ENCODE data around the gene PCDHGA8.
"Not testable (repeated sequence)": the region's sequence is repeated elsewhere in the genome, so short reads cannot be mapped to it uniquely, and the experiment has no call there.

PCDHGA8 gene

DNA sequence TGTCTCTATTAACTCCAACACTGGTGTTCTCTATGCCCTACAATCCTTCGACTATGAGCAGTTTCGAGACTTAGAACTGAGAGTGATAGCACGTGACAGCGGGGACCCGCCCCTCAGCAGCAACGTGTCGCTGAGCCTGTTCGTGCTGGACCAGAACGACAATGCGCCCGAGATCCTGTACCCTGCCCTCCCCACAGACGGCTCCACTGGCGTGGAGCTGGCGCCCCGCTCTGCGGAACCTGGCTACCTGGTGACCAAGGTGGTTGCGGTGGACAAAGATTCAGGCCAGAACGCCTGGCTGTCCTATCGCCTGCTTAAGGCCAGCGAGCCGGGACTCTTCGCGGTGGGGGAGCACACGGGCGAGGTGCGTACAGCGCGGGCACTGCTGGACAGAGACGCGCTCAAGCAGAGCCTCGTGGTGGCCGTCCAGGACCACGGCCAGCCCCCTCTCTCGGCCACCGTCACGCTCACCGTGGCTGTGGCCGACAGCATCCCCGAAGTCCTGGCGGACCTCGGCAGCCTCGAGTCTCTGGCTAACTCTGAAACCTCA lies 30.4 kb downstream of the PCDHGA8 start:
- no peak overlapping the region for H3K27ac ChIP-seq (ENCODE audit: low read depth, low read length)
- H3K36me3 ChIP-seq (ENCODE audit: control insufficient read depth, insufficient read depth, low read length) = 0 out of 2 replicates have a peak, but pooled peaks cover 4% of the 10 kb centered on the region
- H3K27me3 ChIP-seq (ENCODE audit: control insufficient read depth, insufficient read depth, low read length) = peaks cover 20% of the 10 kb centered on the region
- H3K9ac ChIP-seq (ENCODE audit: low read depth, low read length) = no peak overlapping the region
- H3K4me3 ChIP-seq (ENCODE audit: low read depth, low read length) = no peak overlapping the region
- peaks cover 62% of the 10 kb centered on the region for H3K9me3 ChIP-seq (ENCODE audit: control insufficient read depth, insufficient read depth, low read length)
- no peaks in the 10 kb centered on the region for H3K4me1 ChIP-seq (ENCODE audit: control insufficient read depth, insufficient read depth, low read length)

DNA sequence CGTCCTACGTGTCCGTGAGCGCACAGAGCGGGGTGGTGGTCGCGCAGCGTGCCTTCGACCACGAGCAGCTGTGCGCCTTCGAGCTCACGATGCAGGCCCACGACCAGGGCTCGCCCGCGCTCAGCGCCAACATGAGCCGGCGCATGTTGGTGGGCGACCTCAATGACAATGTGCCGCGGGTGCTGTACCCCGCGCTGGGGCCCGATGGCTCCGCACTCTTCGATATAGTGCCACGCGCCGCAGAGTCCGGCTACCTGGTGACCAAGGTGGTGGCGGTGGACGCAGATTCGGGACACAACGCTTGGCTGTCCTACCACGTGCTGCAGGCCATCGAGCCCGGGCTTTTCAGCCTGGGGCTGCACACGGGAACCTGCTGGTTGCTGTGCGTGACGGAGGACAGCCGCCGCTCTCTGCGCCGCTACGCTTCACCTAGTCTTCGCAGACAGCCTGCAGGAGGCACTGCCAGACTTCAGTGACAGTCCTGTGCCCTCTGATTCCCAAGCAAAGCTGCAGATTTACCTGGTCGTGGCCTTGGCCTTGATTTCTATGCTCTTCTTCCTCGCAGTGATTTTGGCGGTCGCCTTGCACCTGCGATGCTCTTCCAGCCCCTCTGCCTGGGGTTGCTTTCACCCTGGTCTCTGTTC lies 35.5 kb downstream of the PCDHGA8 start:
- Histone ChIP-seq H3K27ac (ENCODE audit: low read depth, low read length) (no peak overlapping the region), H3K27me3 (ENCODE audit: control insufficient read depth, insufficient read depth, low read length) (no peaks in the 10 kb centered on the region), H3K9ac (ENCODE audit: low read depth, low read length) (no peak overlapping the region), H3K9me3 (ENCODE audit: control insufficient read depth, insufficient read depth, low read length) (peaks cover 61% of the 10 kb centered on the region), H3K4me1 (ENCODE audit: control insufficient read depth, insufficient read depth, low read length) (no peaks in the 10 kb centered on the region), H3K4me3 (ENCODE audit: low read depth, low read length) (no peak overlapping the region), H3K36me3 (ENCODE audit: control insufficient read depth, insufficient read depth, low read length) (0 out of 2 replicates have a peak, but pooled peaks cover 4% of the 10 kb centered on the region)

DNA sequence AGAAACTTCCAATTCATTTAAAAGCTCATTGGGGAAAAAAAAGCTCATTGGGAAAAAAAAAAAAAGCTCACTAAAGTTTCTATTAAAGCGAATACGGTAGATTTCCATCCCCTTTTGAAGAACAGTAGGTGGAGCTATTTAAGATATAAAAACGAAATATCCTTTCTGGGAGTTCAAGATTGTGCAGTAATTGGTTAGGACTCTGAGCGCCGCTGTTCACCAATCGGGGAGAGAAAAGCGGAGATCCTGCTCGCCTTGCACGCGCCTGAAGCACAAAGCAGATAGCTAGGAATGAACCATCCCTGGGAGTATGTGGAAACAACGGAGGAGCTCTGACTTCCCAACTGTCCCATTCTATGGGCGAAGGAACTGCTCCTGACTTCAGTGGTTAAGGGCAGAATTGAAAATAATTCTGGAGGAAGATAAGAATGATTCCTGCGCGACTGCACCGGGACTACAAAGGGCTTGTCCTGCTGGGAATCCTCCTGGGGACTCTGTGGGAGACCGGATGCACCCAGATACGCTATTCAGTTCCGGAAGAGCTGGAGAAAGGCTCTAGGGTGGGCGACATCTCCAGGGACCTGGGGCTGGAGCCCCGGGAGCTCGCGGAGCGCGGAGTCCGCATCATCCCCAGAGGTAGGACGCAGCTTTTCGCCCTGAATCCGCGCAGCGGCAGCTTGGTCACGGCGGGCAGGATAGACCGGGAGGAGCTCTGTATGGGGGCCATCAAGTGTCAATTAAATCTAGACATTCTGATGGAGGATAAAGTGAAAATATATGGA lies 38.1 kb downstream of the PCDHGA8 start, which contains the start of gene PCDHGA12:
PCDHGA12 (plus strand) TSS at position 176 of the 782 bp plus-strand sequence; CDS start at position 429, 253 bp downstream.
- H3K9me3 ChIP-seq (ENCODE audit: control insufficient read depth, insufficient read depth, low read length) = peaks cover 51% of the 10 kb centered on the region
- 0 out of 2 replicates have a peak, but pooled peaks cover 4% of the 10 kb centered on the region for H3K36me3 ChIP-seq (ENCODE audit: control insufficient read depth, insufficient read depth, low read length)
- H3K27me3 ChIP-seq (ENCODE audit: control insufficient read depth, insufficient read depth, low read length) = no peaks in the 10 kb centered on the region
- no peak within 1 kb of the TSS for H3K9ac ChIP-seq (ENCODE audit: low read depth, low read length)
- no peaks in the 10 kb centered on the region for H3K4me1 ChIP-seq (ENCODE audit: control insufficient read depth, insufficient read depth, low read length)
- no peak within 1 kb of the TSS for H3K4me3 ChIP-seq (ENCODE audit: low read depth, low read length)
- H3K27ac ChIP-seq (ENCODE audit: low read depth, low read length) = no peak within 1 kb of the TSS

DNA sequence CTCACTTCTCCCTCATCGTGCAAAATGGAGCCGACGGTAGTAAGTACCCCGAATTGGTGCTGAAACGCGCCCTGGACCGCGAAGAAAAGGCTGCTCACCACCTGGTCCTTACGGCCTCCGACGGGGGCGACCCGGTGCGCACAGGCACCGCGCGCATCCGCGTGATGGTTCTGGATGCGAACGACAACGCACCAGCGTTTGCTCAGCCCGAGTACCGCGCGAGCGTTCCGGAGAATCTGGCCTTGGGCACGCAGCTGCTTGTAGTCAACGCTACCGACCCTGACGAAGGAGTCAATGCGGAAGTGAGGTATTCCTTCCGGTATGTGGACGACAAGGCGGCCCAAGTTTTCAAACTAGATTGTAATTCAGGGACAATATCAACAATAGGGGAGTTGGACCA lies 38.9 kb downstream of the PCDHGA8 start:
- no peak overlapping the region for H3K4me3 ChIP-seq (ENCODE audit: low read depth, low read length)
- H3K27ac ChIP-seq (ENCODE audit: low read depth, low read length) = no peak overlapping the region
- H3K9me3 ChIP-seq (ENCODE audit: control insufficient read depth, insufficient read depth, low read length) = peaks cover 51% of the 10 kb centered on the region
- 0 out of 2 replicates have a peak, but pooled peaks cover 3% of the 10 kb centered on the region for H3K36me3 ChIP-seq (ENCODE audit: control insufficient read depth, insufficient read depth, low read length)
- H3K9ac ChIP-seq (ENCODE audit: low read depth, low read length) = no peak overlapping the region
- no peaks in the 10 kb centered on the region for H3K4me1 ChIP-seq (ENCODE audit: control insufficient read depth, insufficient read depth, low read length)
- H3K27me3 ChIP-seq (ENCODE audit: control insufficient read depth, insufficient read depth, low read length) = no peaks in the 10 kb centered on the region

DNA sequence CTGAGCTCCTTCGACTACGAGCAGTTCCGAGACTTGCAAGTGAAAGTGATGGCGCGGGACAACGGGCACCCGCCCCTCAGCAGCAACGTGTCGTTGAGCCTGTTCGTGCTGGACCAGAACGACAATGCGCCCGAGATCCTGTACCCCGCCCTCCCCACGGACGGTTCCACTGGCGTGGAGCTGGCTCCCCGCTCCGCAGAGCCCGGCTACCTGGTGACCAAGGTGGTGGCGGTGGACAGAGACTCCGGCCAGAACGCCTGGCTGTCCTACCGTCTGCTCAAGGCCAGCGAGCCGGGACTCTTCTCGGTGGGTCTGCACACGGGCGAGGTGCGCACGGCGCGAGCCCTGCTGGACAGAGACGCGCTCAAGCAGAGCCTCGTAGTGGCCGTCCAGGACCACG lies 39.9 kb downstream of the PCDHGA8 start:
- H3K4me1 ChIP-seq (ENCODE audit: control insufficient read depth, insufficient read depth, low read length); H3K9ac ChIP-seq (ENCODE audit: low read depth, low read length); H3K27ac ChIP-seq (ENCODE audit: low read depth, low read length); H3K27me3 ChIP-seq (ENCODE audit: control insufficient read depth, insufficient read depth, low read length); H3K4me3 ChIP-seq (ENCODE audit: low read depth, low read length); H3K36me3 ChIP-seq (ENCODE audit: control insufficient read depth, insufficient read depth, low read length): not testable (repeated sequence)
- peaks cover 41% of the 10 kb centered on the region for H3K9me3 ChIP-seq (ENCODE audit: control insufficient read depth, insufficient read depth, low read length)

DNA sequence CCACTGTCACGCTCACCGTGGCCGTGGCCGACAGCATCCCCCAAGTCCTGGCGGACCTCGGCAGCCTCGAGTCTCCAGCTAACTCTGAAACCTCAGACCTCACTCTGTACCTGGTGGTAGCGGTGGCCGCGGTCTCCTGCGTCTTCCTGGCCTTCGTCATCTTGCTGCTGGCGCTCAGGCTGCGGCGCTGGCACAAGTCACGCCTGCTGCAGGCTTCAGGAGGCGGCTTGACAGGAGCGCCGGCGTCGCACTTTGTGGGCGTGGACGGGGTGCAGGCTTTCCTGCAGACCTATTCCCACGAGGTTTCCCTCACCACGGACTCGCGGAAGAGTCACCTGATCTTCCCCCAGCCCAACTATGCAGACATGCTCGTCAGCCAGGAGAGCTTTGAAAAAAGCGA lies 40.3 kb downstream of the PCDHGA8 start:
- H3K27ac ChIP-seq (ENCODE audit: low read depth, low read length); H3K9ac ChIP-seq (ENCODE audit: low read depth, low read length); H3K4me3 ChIP-seq (ENCODE audit: low read depth, low read length); H3K36me3 ChIP-seq (ENCODE audit: control insufficient read depth, insufficient read depth, low read length); H3K27me3 ChIP-seq (ENCODE audit: control insufficient read depth, insufficient read depth, low read length); H3K4me1 ChIP-seq (ENCODE audit: control insufficient read depth, insufficient read depth, low read length): not testable (repeated sequence)
- peaks cover 37% of the 10 kb centered on the region for H3K9me3 ChIP-seq (ENCODE audit: control insufficient read depth, insufficient read depth, low read length)

DNA sequence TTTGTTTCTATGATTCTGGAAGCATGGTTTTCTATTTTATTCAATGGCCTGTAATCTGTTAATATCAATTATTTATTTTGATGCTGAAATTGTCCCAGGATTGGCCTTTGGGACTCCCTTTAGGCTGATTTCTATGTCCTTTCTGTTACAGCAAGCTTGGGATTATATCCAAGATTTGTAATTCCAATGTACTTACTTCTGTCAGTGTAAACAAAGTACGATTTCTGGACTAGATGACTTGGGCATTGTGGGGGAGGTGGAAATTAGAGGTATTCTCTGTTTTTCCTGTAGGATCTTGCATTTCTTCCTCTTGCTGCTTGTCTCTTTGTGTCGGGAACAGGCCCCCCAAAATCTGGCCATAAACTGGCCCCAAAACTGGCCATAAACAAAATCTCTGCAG lies 41.6 kb downstream of the PCDHGA8 start:
- H3K9me3 ChIP-seq (ENCODE audit: control insufficient read depth, insufficient read depth, low read length) = peaks cover 27% of the 10 kb centered on the region
- H3K9ac ChIP-seq (ENCODE audit: low read depth, low read length) = no peak overlapping the region
- H3K27ac ChIP-seq (ENCODE audit: low read depth, low read length) = no peak overlapping the region
- H3K4me3 ChIP-seq (ENCODE audit: low read depth, low read length) = no peak overlapping the region
- no peaks in the 10 kb centered on the region for H3K36me3 ChIP-seq (ENCODE audit: control insufficient read depth, insufficient read depth, low read length)
- no peaks in the 10 kb centered on the region for H3K4me1 ChIP-seq (ENCODE audit: control insufficient read depth, insufficient read depth, low read length)
- H3K27me3 ChIP-seq (ENCODE audit: control insufficient read depth, insufficient read depth, low read length) = no peaks in the 10 kb centered on the region

DNA sequence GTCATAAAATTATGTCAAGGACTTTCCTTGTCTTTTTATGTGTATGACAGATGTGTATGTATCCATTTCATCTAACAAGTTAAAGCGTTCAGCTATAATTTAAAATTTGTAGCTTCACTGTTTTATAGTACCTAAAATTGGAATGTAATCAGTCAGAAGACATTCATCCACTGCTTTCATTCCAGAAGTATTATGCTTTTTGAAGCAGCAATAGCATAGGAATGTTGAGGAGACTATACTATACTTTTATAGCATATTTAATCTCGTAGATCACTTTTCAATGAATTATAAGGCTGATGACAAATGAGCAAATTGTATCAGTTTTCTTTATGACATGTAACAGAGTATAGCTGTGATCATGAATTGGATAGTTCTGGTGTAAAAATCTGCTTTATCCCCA lies 44.8 kb downstream of the PCDHGA8 start:
- no peak overlapping the region for H3K4me3 ChIP-seq (ENCODE audit: low read depth, low read length)
- no peak overlapping the region for H3K9ac ChIP-seq (ENCODE audit: low read depth, low read length)
- no peak overlapping the region for H3K27ac ChIP-seq (ENCODE audit: low read depth, low read length)
- peaks cover 4% of the 10 kb centered on the region; the same call in 1 of the 2 replicates for H3K4me1 ChIP-seq (ENCODE audit: control insufficient read depth, insufficient read depth, low read length)
- H3K9me3 ChIP-seq (ENCODE audit: control insufficient read depth, insufficient read depth, low read length) = peaks cover 2% of the 10 kb centered on the region
- no peaks in the 10 kb centered on the region for H3K36me3 ChIP-seq (ENCODE audit: control insufficient read depth, insufficient read depth, low read length)
- no peaks in the 10 kb centered on the region for H3K27me3 ChIP-seq (ENCODE audit: control insufficient read depth, insufficient read depth, low read length)

DNA sequence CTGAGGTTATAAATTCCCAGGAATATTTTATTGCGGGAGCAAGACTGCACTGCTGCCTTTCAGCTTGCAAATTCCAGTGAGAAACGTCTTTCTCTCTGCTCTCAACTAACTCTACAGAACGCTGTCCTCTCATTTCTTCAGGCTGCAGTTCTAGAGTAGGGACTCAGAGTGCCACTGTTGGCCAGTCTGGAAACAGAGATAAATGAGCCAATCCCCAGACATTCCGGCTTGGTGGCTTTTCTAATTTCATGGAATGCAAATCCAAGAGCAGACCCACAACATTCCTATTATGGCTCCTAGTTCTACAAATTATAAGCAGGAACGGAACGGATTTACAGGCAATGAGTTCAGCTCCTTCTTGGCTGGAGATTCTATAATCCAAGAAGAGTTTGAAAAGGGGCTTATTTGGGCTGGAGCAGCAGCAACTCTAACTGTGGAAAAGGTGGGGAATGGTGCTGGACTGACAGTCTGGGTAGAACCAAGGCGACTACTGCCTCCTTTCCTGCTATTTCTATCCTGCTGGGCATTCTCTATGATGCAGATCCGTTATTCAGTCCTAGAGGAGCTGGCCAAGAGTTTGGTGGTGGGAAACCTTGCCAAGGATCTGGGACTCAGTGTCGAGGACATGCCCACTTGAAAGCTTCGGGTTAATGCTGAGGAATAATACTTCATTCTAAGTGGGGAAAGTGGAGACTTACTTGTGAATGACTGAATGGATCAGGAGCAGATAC lies 47.1 kb downstream of the PCDHGA8 start:
- H3K27ac ChIP-seq (ENCODE audit: low read depth, low read length) = no peak overlapping the region
- H3K9me3 ChIP-seq (ENCODE audit: control insufficient read depth, insufficient read depth, low read length) = 0 out of 2 replicates have a peak, but pooled peaks cover 2% of the 10 kb centered on the region
- H3K4me1 ChIP-seq (ENCODE audit: control insufficient read depth, insufficient read depth, low read length) = peaks cover 4% of the 10 kb centered on the region; the same call in 1 of the 2 replicates
- no peaks in the 10 kb centered on the region for H3K27me3 ChIP-seq (ENCODE audit: control insufficient read depth, insufficient read depth, low read length)
- no peak overlapping the region for H3K9ac ChIP-seq (ENCODE audit: low read depth, low read length)
- no peaks in the 10 kb centered on the region for H3K36me3 ChIP-seq (ENCODE audit: control insufficient read depth, insufficient read depth, low read length)
- no peak overlapping the region for H3K4me3 ChIP-seq (ENCODE audit: low read depth, low read length)

DNA sequence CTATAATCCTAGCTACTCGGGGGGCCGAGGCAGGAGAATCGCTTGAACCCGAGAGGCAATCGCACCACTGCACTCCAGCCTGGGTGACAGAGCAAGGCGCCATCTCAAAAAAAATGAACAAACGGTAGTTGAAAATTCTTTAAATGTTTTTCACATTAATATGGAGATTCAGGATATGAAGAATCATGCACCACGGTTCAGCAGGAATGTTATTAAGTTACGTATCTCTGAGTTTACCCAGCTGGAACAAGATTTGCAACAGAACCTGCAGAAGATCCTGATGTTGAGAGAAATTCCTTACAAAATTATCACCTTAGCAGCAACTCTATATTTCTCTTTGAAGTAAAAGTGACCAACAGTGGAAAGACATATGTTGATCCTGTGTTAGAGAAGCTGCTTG lies 47.9 kb downstream of the PCDHGA8 start:
- 0 out of 2 replicates have a peak, but pooled peaks cover 2% of the 10 kb centered on the region for H3K9me3 ChIP-seq (ENCODE audit: control insufficient read depth, insufficient read depth, low read length)
- no peak overlapping the region for H3K9ac ChIP-seq (ENCODE audit: low read depth, low read length)
- no peak overlapping the region for H3K4me3 ChIP-seq (ENCODE audit: low read depth, low read length)
- no peak overlapping the region for H3K27ac ChIP-seq (ENCODE audit: low read depth, low read length)
- peaks cover 4% of the 10 kb centered on the region; the same call in 1 of the 2 replicates for H3K4me1 ChIP-seq (ENCODE audit: control insufficient read depth, insufficient read depth, low read length)
- no peaks in the 10 kb centered on the region for H3K36me3 ChIP-seq (ENCODE audit: control insufficient read depth, insufficient read depth, low read length)
- no peaks in the 10 kb centered on the region for H3K27me3 ChIP-seq (ENCODE audit: control insufficient read depth, insufficient read depth, low read length)

All from HUES48 (cell line).